NT2/D1 (cell line): Measurements from ENCODE around the gene RFPL4AL1.
"Not testable (repeated sequence)": the region's sequence is repeated elsewhere in the genome, so short reads cannot be mapped to it uniquely, and the experiment has no call there.

Experiments
- DNase-seq: peaks from one replicate; pipeline ENCODE4 v3.0.0-alpha.2; 2011; ENCODE audit warnings: low read depth, low spot score
- H3K27me3 ChIP-seq: 2 replicates; pipeline ENCODE4 v1.6.0; 2011; ENCODE audit warnings: mild to moderate bottlenecking; ENCODE audit not compliant: insufficient read length, insufficient read depth
- H3K36me3 ChIP-seq: 2 replicates; pipeline ENCODE4 v1.6.1; 2011; ENCODE audit warnings: mild to moderate bottlenecking, low read length, mixed read lengths; ENCODE audit not compliant: insufficient read depth, insufficient read length
- H3K4me1 ChIP-seq: 2 replicates; pipeline ENCODE4 v1.5.1; 2011; ENCODE audit not compliant: insufficient read depth, insufficient read length
- H3K4me3 ChIP-seq: 2 replicates; pipeline ENCODE4 v1.5.1; 2011; ENCODE audit warnings: low read depth; ENCODE audit not compliant: insufficient read length
- H3K9ac ChIP-seq: 2 replicates; pipeline ENCODE4 v1.6.0; 2011; ENCODE audit warnings: low read depth; ENCODE audit not compliant: insufficient read length
- H3K9me3 ChIP-seq: 2 replicates; pipeline ENCODE4 v1.5.1; 2011; ENCODE audit warnings: mild to moderate bottlenecking, low read length; ENCODE audit not compliant: insufficient read depth
- SUZ12 ChIP-seq: IDR thresholded peaks from 2 replicates; pipeline ENCODE4 v1.6.1; 2011; ENCODE audit not compliant: insufficient read length, insufficient read depth; ENCODE audit errors: extremely low read depth
- YY1 ChIP-seq: IDR thresholded peaks from 2 replicates; pipeline ENCODE4 v1.6.1; 2011; ENCODE audit not compliant: insufficient read length, insufficient read depth
- ZNF274 ChIP-seq: IDR thresholded peaks from 2 replicates; pipeline ENCODE4 v1.6.1; 2011; ENCODE audit warnings: mild to moderate bottlenecking, low read depth, low read length

RFPL4AL1 gene

DNA sequence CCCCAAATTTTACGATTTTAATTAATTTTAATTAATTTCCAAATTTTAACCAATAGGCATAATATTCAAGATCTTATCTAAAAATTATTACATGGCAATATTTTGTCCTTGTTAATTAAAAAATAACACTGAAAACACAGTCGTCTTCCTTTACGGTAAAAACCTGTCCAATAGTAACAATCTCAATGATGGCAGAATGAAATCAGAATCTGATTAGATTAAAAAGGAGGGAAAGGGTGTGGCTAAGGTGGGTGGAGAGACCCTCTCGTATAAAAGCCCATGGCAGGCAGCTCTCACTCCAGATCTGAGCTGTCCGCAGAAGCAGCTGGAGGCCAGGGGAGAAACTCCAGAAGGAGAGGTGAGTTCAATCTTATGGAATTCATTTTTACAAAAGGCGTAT lies at the start of gene RFPL4AL1:
RFPL4AL1 (plus strand) TSS at position 301 of the 400 bp plus-strand sequence. CDS start 2,687 bp downstream, outside the sequence.
- H3K27me3 ChIP-seq, H3K4me1 ChIP-seq, H3K4me3 ChIP-seq, H3K36me3 ChIP-seq, H3K9me3 ChIP-seq, DNase-seq, H3K9ac ChIP-seq: not testable (repeated sequence)

DNA sequence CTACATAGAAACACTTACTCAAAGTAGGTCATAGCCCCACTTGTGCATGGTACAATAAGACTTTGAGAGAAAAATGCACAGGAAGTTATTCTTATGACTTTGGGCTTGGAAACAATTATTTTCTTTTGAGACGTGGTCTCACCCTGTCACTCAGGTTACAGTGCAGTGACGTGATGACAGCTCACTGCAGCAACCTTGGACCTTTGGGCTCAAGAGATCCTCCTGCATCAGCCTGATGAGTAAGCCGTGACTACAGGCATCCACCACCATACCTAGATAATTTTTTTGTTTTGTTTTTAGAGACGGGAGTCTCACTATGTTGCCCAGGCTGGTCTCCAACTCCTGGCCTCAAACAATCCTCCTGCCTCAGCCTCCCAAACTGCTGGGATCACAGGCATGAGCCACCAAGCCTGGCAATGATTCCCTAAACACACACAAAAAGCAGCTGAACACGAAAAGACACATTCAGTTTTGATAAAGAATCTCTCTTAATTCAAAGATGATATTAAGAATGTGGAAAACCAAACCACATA lies 48.6 kb upstream of the RFPL4AL1 start:
- H3K9me3 ChIP-seq: peaks cover 15% of the 10 kb centered on the region; the same call in 1 of the 2 replicates
- no peaks in the 10 kb centered on the region for H3K36me3 ChIP-seq
- H3K4me3 ChIP-seq: no peak overlapping the region
- no peaks in the 10 kb centered on the region for H3K4me1 ChIP-seq
- DNase-seq: no peak
- H3K27me3 ChIP-seq: no peaks in the 10 kb centered on the region
- TF ChIP-seq SUZ12: no peak
- no peak for TF ChIP-seq YY1
- TF ChIP-seq ZNF274: no peak
- no peak overlapping the region for H3K9ac ChIP-seq

DNA sequence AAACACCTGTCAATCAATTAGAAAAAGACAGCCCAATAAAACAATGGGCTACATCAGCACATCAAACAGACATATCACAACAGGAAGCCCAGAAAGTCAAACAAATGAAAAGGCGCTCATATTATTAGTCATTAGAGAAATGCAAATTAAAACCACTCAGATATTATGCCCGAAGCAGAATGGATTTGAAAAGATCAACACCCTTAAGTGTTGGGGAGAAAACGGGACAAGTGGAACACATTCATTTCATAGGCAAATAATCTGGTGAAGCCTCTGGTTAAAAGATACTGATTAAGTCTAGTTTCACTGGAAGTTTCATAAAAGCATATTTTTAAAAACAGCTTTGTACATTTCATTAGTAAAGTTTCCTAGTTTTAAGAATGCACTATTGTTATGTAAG lies 48.1 kb upstream of the RFPL4AL1 start:
- no peak overlapping the region for H3K4me3 ChIP-seq
- H3K9me3 ChIP-seq: peaks cover 15% of the 10 kb centered on the region; the same call in 1 of the 2 replicates
- no peak for DNase-seq
- no peaks in the 10 kb centered on the region for H3K4me1 ChIP-seq
- H3K36me3 ChIP-seq: no peaks in the 10 kb centered on the region
- no peaks in the 10 kb centered on the region for H3K27me3 ChIP-seq
- no peak overlapping the region for H3K9ac ChIP-seq
- no peak for TF ChIP-seq YY1
- TF ChIP-seq SUZ12: no peak
- no peak for TF ChIP-seq ZNF274

DNA sequence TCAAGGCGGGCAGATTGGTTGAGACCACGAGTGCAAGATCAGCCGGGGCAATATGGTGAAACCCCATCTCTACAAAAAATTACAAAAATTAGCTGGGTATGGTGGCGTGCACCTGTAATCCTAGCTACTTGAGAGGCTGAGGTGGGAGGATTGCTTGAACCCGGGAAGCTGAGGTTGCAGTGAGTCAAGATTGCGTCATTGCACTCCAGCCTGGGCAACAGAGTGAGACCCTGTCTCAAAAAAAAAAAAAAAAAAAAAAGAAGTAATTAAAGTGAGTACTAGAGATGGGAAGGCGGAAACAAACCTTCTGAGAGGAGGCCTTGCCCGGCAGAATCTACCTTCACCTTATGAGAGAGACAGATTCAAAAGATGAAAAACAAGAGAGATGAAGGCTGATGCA lies 45.4 kb upstream of the RFPL4AL1 start:
- no peak for DNase-seq
- H3K36me3 ChIP-seq: no peaks in the 10 kb centered on the region
- no peaks in the 10 kb centered on the region for H3K27me3 ChIP-seq
- no peak overlapping the region for H3K4me3 ChIP-seq
- TF ChIP-seq YY1: no peak
- TF ChIP-seq SUZ12: no peak
- no peak for TF ChIP-seq ZNF274
- H3K9ac ChIP-seq: no peak overlapping the region
- H3K9me3 ChIP-seq: peaks cover 15% of the 10 kb centered on the region; the same call in 1 of the 2 replicates
- no peaks in the 10 kb centered on the region for H3K4me1 ChIP-seq

DNA sequence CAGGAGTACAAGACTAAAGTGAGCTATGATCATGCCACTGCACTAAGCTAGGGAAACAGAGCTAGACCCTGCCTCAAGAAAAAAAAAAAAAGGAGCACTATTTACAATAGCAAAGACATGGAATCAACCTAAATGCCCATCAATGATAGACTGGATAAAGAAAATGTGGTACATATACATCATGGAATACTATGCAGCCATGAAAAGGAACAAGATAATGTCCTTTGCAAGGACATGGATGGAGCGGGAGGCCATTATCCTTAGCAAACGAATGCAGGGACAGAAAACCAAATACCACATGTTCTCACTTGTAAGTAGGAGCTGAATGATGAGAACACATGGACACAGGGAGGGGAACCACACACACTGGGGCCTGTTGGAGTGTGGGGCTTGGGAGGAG lies 38.5 kb upstream of the RFPL4AL1 start:
- not testable (repeated sequence) for H3K9ac ChIP-seq, DNase-seq, H3K4me1 ChIP-seq, H3K9me3 ChIP-seq, H3K36me3 ChIP-seq, H3K27me3 ChIP-seq, H3K4me3 ChIP-seq

DNA sequence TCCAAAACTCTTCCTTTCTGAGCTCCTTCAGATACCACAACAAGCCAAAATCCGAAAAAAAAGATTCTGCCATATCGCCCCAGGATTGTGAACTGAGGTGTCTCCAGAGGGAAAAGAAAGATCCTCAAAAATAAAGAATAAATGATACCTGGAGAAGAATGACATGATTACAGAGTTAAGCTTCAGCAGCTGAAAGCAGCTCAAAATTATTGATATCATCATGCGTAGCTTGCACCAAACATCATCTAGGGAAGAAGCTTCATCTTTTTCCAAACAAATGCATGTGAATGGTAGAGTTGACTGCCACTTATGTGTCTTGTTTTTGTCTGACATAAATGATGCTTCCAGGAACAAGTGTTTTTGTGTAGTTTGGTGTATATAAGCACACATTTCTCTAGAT lies 30.6 kb upstream of the RFPL4AL1 start, which contains the start of gene NLRP9:
NLRP9 (minus strand) TSS at position 101 of the 400 bp plus-strand sequence; CDS start at position 73, 28 bp downstream.
- Histone ChIP-seq H3K4me1 (no peaks in the 10 kb centered on the region), H3K36me3 (no peaks in the 10 kb centered on the region), H3K9ac (no peak within 1 kb of the TSS), H3K4me3 (no peak within 1 kb of the TSS), H3K9me3 (no peaks in the 10 kb centered on the region), H3K27me3 (no peaks in the 10 kb centered on the region)
- no peak for DNase-seq
- TF ChIP-seq YY1 (no peak), SUZ12 (no peak), ZNF274 (no peak)

DNA sequence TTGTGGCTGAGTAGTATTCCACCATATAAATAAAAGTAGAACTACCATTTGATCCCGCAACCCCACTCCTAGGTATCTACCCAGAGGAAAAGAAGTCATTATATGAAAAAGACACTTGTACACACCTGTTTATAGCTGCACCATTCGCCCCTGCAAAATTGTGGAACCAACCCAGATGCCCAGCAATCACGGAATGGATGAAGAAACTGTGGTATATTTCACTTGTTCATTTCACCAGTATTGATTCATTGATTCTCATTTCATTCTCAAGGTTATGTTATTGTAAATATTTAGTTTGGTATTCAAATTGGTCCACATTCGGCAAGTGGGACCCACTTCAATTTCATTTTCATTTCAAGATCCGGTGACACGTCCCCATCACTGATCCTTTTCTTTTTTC lies 18.2 kb upstream of the RFPL4AL1 start:
- no peaks in the 10 kb centered on the region for H3K9me3 ChIP-seq
- TF ChIP-seq SUZ12: no peak
- TF ChIP-seq ZNF274: no peak
- TF ChIP-seq YY1: no peak

DNA sequence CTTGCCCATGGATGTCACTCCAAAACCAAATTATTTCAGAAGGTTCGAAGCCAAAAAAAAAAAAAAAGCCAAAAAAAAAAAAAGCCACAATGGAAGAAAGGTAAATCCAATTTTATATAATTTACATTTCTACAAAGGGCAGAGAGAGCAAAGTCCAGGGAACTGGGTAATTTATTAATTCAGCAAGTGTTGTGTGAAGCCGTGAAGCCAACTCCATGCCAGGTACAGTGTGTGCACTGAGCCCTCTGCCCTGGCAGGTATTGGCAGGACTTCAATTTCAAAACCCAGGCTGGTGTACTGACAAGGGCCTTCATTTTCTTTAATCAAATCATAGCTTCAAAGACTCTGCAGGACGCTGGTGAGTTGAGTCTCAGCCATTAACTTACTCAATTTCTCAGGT lies 15.5 kb upstream of the RFPL4AL1 start:
- Histone ChIP-seq H3K4me3 (no peak overlapping the region), H3K27me3 (no peaks in the 10 kb centered on the region), H3K36me3 (no peaks in the 10 kb centered on the region), H3K4me1 (no peaks in the 10 kb centered on the region), H3K9ac (no peak overlapping the region), H3K9me3 (no peaks in the 10 kb centered on the region)
- no peak for DNase-seq
- TF ChIP-seq YY1 (no peak), ZNF274 (no peak), SUZ12 (no peak)

More for the DNA sequence above, 18.2 kb upstream of the RFPL4AL1 start:
- no peak for DNase-seq
- Histone ChIP-seq H3K27me3 (no peaks in the 10 kb centered on the region), H3K4me3 (no peak overlapping the region), H3K36me3 (no peaks in the 10 kb centered on the region), H3K9ac (no peak overlapping the region), H3K4me1 (no peaks in the 10 kb centered on the region)

DNA sequence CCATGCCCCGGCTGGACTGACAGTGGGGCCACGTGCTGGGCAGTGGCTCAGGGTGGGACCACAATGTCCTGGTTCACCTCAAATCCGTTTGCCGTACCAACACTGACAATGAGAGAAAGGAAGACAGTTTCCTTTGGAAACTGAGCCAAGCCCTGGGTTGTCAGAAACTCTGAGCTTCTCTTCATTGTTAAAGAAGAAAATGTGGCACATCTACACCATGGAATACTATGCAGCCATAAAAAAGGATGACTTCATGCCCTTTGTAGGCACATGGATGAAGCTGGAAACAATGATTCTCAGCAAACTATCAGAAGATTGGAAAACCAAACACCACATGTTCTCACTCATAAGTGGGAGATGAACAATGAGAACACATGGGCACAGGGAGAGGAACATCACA lies 12.1 kb upstream of the RFPL4AL1 start:
- not testable (repeated sequence) for H3K4me1 ChIP-seq, H3K27me3 ChIP-seq, H3K4me3 ChIP-seq, H3K36me3 ChIP-seq, H3K9ac ChIP-seq, DNase-seq, H3K9me3 ChIP-seq

DNA sequence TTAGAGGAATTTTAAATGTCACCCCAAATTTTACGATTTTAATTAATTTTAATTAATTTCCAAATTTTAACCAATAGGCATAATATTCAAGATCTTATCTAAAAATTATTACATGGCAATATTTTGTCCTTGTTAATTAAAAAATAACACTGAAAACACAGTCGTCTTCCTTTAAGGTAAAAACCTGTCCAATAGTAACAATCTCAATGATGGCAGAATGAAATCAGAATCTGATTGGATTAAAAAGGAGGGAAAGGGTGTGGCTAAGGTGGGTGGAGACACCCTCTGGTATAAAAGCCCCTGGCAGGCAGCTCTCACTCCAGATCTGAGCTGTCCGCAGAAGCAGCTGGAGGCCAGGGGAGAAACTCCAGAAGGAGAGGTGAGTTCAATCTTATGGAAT lies 10.1 kb upstream of the RFPL4AL1 start, which contains the start of gene RFPL4A:
RFPL4A (plus strand) TSS at position 301 of the 400 bp plus-strand sequence. CDS start 2,704 bp downstream, outside the sequence.
- not testable (repeated sequence) for H3K27me3 ChIP-seq, H3K4me1 ChIP-seq, H3K4me3 ChIP-seq, H3K36me3 ChIP-seq, H3K9ac ChIP-seq, H3K9me3 ChIP-seq, DNase-seq
